HEK293 (cell line): ENCODE data around the gene EFHC1.

ENCODE experiments used
- HIC1 ChIP-seq: fragments of 450-650 bp; formaldehyde crosslinking; IDR thresholded peaks from 2 replicates; pipeline ENCODE4 v1.5.1; 2016; ENCODE audit warnings: missing biosample characterization, missing genetic modification characterization
- HOXD13 ChIP-seq: sonication (generic); formaldehyde crosslinking; IDR thresholded peaks from 2 replicates; pipeline ENCODE4 v1.8.0; 2022; ENCODE audit warnings: missing genetic modification reagents, borderline replicate concordance
- KLF1 ChIP-seq: fragments of 450-650 bp; formaldehyde crosslinking; IDR thresholded peaks from 2 replicates; pipeline ENCODE4 v1.5.1; 2016; ENCODE audit warnings: missing biosample characterization, missing genetic modification characterization
- KLF16 ChIP-seq: fragments of 450-650 bp; formaldehyde crosslinking; IDR thresholded peaks from 2 replicates; pipeline ENCODE4 v1.5.1; 2017; ENCODE audit warnings: missing biosample characterization, missing genetic modification characterization
- KLF9 ChIP-seq: fragments of 450-650 bp; formaldehyde crosslinking; IDR thresholded peaks from 2 replicates; pipeline ENCODE4 v1.5.1; 2016; ENCODE audit warnings: missing biosample characterization, missing genetic modification characterization, low read depth
- MEIS1 ChIP-seq: sonication (generic); formaldehyde crosslinking; IDR thresholded peaks from 2 replicates; pipeline ENCODE4 v1.8.1; 2022; ENCODE audit warnings: missing genetic modification reagents, mild to moderate bottlenecking, borderline replicate concordance
- REPIN1 ChIP-seq: fragments of 450-650 bp; formaldehyde crosslinking; IDR thresholded peaks from 2 replicates; pipeline ENCODE4 v1.5.1; 2017; ENCODE audit warnings: missing biosample characterization, missing genetic modification characterization, low read depth
- ZBTB1 ChIP-seq: fragments of 450-650 bp; formaldehyde crosslinking; IDR thresholded peaks from 2 replicates; pipeline ENCODE4 v1.5.1; 2016; ENCODE audit warnings: missing biosample characterization, missing genetic modification characterization
- ZBTB21 ChIP-seq: fragments of 450-650 bp; formaldehyde crosslinking; IDR thresholded peaks from 2 replicates; pipeline ENCODE4 v1.5.1; 2017; ENCODE audit warnings: missing biosample characterization, missing genetic modification characterization
- ZBTB26 ChIP-seq: fragments of 450-650 bp; formaldehyde crosslinking; optimal IDR thresholded peaks from 2 replicates; pipeline ENCODE3; 2016; ENCODE audit warnings: missing biosample characterization, mild to moderate bottlenecking, missing genetic modification characterization
- ZFP69B ChIP-seq: fragments of 450-650 bp; formaldehyde crosslinking; IDR thresholded peaks from 2 replicates; pipeline ENCODE4 v1.5.1; 2016; ENCODE audit warnings: missing biosample characterization, missing genetic modification characterization
- ZNF140 ChIP-seq: fragments of 450-650 bp; formaldehyde crosslinking; IDR thresholded peaks from 2 replicates; pipeline ENCODE4 v1.5.1; 2016; ENCODE audit warnings: missing biosample characterization, missing genetic modification characterization
- ZNF221 ChIP-seq: fragments of 450-650 bp; formaldehyde crosslinking; IDR thresholded peaks from 2 replicates; pipeline ENCODE4 v1.5.1; 2017; ENCODE audit warnings: missing biosample characterization, missing genetic modification characterization, borderline replicate concordance
- ZNF248 ChIP-seq: fragments of 450-650 bp; formaldehyde crosslinking; IDR thresholded peaks from 2 replicates; pipeline ENCODE4 v1.5.1; 2017; ENCODE audit warnings: missing biosample characterization, missing genetic modification characterization
- ZNF280D ChIP-seq: fragments of 450-650 bp; formaldehyde crosslinking; IDR thresholded peaks from 2 replicates; pipeline ENCODE4 v1.5.1; 2016; ENCODE audit warnings: missing biosample characterization, missing genetic modification characterization
- ZNF423 ChIP-seq: fragments of 450-650 bp; formaldehyde crosslinking; IDR thresholded peaks from 2 replicates; pipeline ENCODE4 v1.5.1; 2016; ENCODE audit warnings: missing biosample characterization, missing genetic modification characterization
- ZNF449 ChIP-seq: fragments of 450-650 bp; formaldehyde crosslinking; IDR thresholded peaks from 2 replicates; pipeline ENCODE4 v1.5.1; 2017; ENCODE audit warnings: missing biosample characterization, mild to moderate bottlenecking, missing genetic modification characterization, moderate library complexity
- ZNF560 ChIP-seq: fragments of 450-650 bp; formaldehyde crosslinking; IDR thresholded peaks from 2 replicates; pipeline ENCODE4 v1.5.1; 2017; ENCODE audit warnings: missing biosample characterization, missing genetic modification characterization, borderline replicate concordance
- ZNF596 ChIP-seq: fragments of 450-650 bp; IDR thresholded peaks from 2 replicates; pipeline ENCODE4 v1.5.0; 2018; ENCODE audit warnings: missing biosample characterization, mild to moderate bottlenecking, missing genetic modification characterization, moderate library complexity
- ZNF639 ChIP-seq: fragments of 450-650 bp; formaldehyde crosslinking; IDR thresholded peaks from 2 replicates; pipeline ENCODE4 v1.5.1; 2016; ENCODE audit warnings: missing biosample characterization, missing genetic modification characterization
- ZNF664 ChIP-seq: fragments of 450-650 bp; formaldehyde crosslinking; IDR thresholded peaks from 2 replicates; pipeline ENCODE4 v1.5.1; 2016; ENCODE audit warnings: missing biosample characterization, missing genetic modification characterization
- ZNF701 ChIP-seq: fragments of 450-650 bp; formaldehyde crosslinking; IDR thresholded peaks from 2 replicates; pipeline ENCODE4 v1.5.1; 2016; ENCODE audit warnings: missing biosample characterization, missing genetic modification characterization
- ZNF704 ChIP-seq: fragments of 450-650 bp; formaldehyde crosslinking; IDR thresholded peaks from 2 replicates; pipeline ENCODE4 v1.5.1; 2016; ENCODE audit warnings: missing biosample characterization, missing genetic modification characterization
- ZNF76 ChIP-seq: fragments of 450-650 bp; formaldehyde crosslinking; IDR thresholded peaks from 2 replicates; pipeline ENCODE4; 2016; ENCODE audit warnings: low read depth, missing biosample characterization, missing genetic modification characterization, borderline replicate concordance
- ZNF776 ChIP-seq: fragments of 450-650 bp; formaldehyde crosslinking; IDR thresholded peaks from 2 replicates; pipeline ENCODE4 v1.5.0; 2017; ENCODE audit warnings: missing biosample characterization, missing genetic modification characterization, borderline replicate concordance
- ZNF785 ChIP-seq: fragments of 450-650 bp; formaldehyde crosslinking; IDR thresholded peaks from 2 replicates; pipeline ENCODE4 v1.5.1; 2016; ENCODE audit warnings: missing biosample characterization, missing genetic modification characterization
- ZNF791 ChIP-seq: fragments of 450-650 bp; formaldehyde crosslinking; IDR thresholded peaks from 2 replicates; pipeline ENCODE4 v1.5.1; 2016; ENCODE audit warnings: missing biosample characterization, missing genetic modification characterization

EFHC1 gene

GRCh38 chr6:52547647-52548352, 127.7 kb downstream of the EFHC1 start (continued):
- TF ChIP-seq KLF9 (tag by site-specific recombination) = no peak
- no peak for TF ChIP-seq ZNF791 (tag by site-specific recombination)
- TF ChIP-seq ZNF449 (tag by site-specific recombination) = no peak
- no peak for TF ChIP-seq ZNF664 (tag by site-specific recombination)
- TF ChIP-seq HOXD13 = no peak
- TF ChIP-seq KLF16 (tag by site-specific recombination) = peak; percentile 34; the same call in 1 of the 2 replicates
- no peak for TF ChIP-seq ZNF221 (tag by site-specific recombination)
- no peak for TF ChIP-seq ZNF280D (tag by site-specific recombination)
- TF ChIP-seq MEIS1 = no peak
- TF ChIP-seq ZNF639 = no peak
- no peak for TF ChIP-seq ZNF704 (tag by site-specific recombination)
- no peak for TF ChIP-seq ZNF776 (tag by site-specific recombination)
- no peak for TF ChIP-seq KLF1 (tag by site-specific recombination)
- no peak for TF ChIP-seq ZNF785
- 0 out of 2 replicates have a peak, but pooled peaks have one; percentile 35 for TF ChIP-seq ZNF423
- TF ChIP-seq ZBTB21 = no peak
- no peak for TF ChIP-seq ZBTB26 (tag by site-specific recombination)
- TF ChIP-seq ZNF76 (tag by site-specific recombination) = no peak
- no peak for TF ChIP-seq ZNF701 (tag by site-specific recombination)
- TF ChIP-seq REPIN1 (tag by site-specific recombination) = no peak
- no peak for TF ChIP-seq ZNF596
- no peak for TF ChIP-seq ZFP69B (tag by site-specific recombination)
- no peak for TF ChIP-seq ZNF248 (tag by site-specific recombination)
- no peak for TF ChIP-seq ZBTB1 (tag by site-specific recombination)
- TF ChIP-seq ZNF140 (tag by site-specific recombination) = no peak
- TF ChIP-seq ZNF560 = no peak
- TF ChIP-seq HIC1 (tag by site-specific recombination) = no peak
